B cell (primary cell): Measurements from ENCODE around the gene ZNF580.

Experiments
- EZH2 ChIP-seq: IDR thresholded peaks from 2 replicates; pipeline ENCODE4 v1.6.1; 2012; ENCODE audit warnings: borderline replicate concordance, low read depth, mild to moderate bottlenecking, moderate library complexity, low read length; ENCODE audit not compliant: insufficient read depth, poor library complexity, severe bottlenecking
- TF ChIP-seq, protein P1 (sequence below): fragments of 200-600 bp; IDR thresholded peaks from one replicate; pipeline ENCODE4 v1.8.0; 2022; ENCODE audit warnings: antibody characterized with exemption, mild to moderate bottlenecking

GRCh38 chr19:55635334-55635717, 5.5 kb upstream of the ZNF580 start:
- TF ChIP-seq, protein P1, sequence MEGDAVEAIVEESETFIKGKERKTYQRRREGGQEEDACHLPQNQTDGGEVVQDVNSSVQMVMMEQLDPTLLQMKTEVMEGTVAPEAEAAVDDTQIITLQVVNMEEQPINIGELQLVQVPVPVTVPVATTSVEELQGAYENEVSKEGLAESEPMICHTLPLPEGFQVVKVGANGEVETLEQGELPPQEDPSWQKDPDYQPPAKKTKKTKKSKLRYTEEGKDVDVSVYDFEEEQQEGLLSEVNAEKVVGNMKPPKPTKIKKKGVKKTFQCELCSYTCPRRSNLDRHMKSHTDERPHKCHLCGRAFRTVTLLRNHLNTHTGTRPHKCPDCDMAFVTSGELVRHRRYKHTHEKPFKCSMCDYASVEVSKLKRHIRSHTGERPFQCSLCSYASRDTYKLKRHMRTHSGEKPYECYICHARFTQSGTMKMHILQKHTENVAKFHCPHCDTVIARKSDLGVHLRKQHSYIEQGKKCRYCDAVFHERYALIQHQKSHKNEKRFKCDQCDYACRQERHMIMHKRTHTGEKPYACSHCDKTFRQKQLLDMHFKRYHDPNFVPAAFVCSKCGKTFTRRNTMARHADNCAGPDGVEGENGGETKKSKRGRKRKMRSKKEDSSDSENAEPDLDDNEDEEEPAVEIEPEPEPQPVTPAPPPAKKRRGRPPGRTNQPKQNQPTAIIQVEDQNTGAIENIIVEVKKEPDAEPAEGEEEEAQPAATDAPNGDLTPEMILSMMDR, result no peak
- TF ChIP-seq EZH2, result no peak
